OCI-LY1 (cell line): Measurements from ENCODE around the gene COQ5.
A peak's percentile ranks its signal among the peaks of the same experiment; 100 is the strongest.

Source experiments
- H2AFZ ChIP-seq: fragments of 200-600 bp; sonication (generic), shearing (Covaris generic); 2 replicates; pipeline ENCODE4 v1.6.0; 2014; ENCODE audit warnings: antibody characterized with exemption, mild to moderate bottlenecking, low read length
- H3F3A ChIP-seq: fragments of 200-600 bp; sonication (generic), shearing (Covaris generic); 2 replicates; pipeline ENCODE4 v1.6.0; 2014; ENCODE audit warnings: mild to moderate bottlenecking, antibody characterized with exemption, low read length, moderate library complexity; ENCODE audit not compliant: insufficient read depth
- H3K27ac ChIP-seq: fragments of 200-600 bp; sonication (generic); 2 replicates; pipeline ENCODE4 v1.5.1; 2014; ENCODE audit warnings: low read length, mixed run types, mild to moderate bottlenecking, low read depth; ENCODE audit not compliant: poor library complexity, severe bottlenecking
- H3K27me3 ChIP-seq: fragments of 200-600 bp; sonication (generic); 2 replicates; pipeline ENCODE4 v1.6.0; 2014; ENCODE audit warnings: antibody characterized with exemption, mild to moderate bottlenecking, low read length, moderate library complexity; ENCODE audit not compliant: insufficient read depth
- H3K36me3 ChIP-seq: fragments of 200-600 bp; sonication (generic); 2 replicates; pipeline ENCODE4 v1.6.1; 2014; ENCODE audit warnings: mild to moderate bottlenecking, antibody characterized with exemption, low read length, moderate library complexity, mixed read lengths; ENCODE audit not compliant: insufficient read depth
- H3K4me1 ChIP-seq: fragments of 200-600 bp; sonication (generic); 2 replicates; pipeline ENCODE4 v1.5.1; 2014; ENCODE audit warnings: mild to moderate bottlenecking, low read length, moderate library complexity; ENCODE audit not compliant: insufficient read depth, severe bottlenecking
- H3K4me2 ChIP-seq: fragments of 200-600 bp; sonication (generic), shearing (Covaris generic); 2 replicates; pipeline ENCODE4 v1.6.1; 2014; ENCODE audit warnings: low read length
- H3K4me3 ChIP-seq: fragments of 200-600 bp; sonication (generic); 2 replicates; pipeline ENCODE4 v1.5.1; 2014; ENCODE audit warnings: low read length, low read depth, mild to moderate bottlenecking, mixed read lengths; ENCODE audit not compliant: poor library complexity, severe bottlenecking
- H3K79me2 ChIP-seq: fragments of 200-600 bp; shearing (Covaris generic); 2 replicates; pipeline ENCODE4 v1.6.1; 2016; ENCODE audit warnings: mixed run types, low read length, mixed read lengths; ENCODE audit not compliant: insufficient read depth
- H3K9ac ChIP-seq: fragments of 200-600 bp; sonication (generic), shearing (Covaris generic); 2 replicates; pipeline ENCODE4 v1.6.1; 2014; ENCODE audit warnings: mild to moderate bottlenecking, low read length, mixed read lengths
- H3K9me2 ChIP-seq: fragments of 200-600 bp; sonication (generic), shearing (Covaris generic); 2 replicates; pipeline ENCODE4 v1.6.1; 2014; ENCODE audit warnings: low read depth, mild to moderate bottlenecking, low read length, mixed read lengths
- H3K9me3 ChIP-seq: fragments of 200-600 bp; shearing (Covaris generic); 2 replicates; pipeline ENCODE4 v1.6.1; 2014; ENCODE audit warnings: low read length, mixed read lengths
- H4K20me1 ChIP-seq: fragments of 200-600 bp; sonication (generic), shearing (Covaris generic); 2 replicates; pipeline ENCODE4 v1.6.0; 2016; ENCODE audit warnings: mild to moderate bottlenecking, low read length; ENCODE audit not compliant: insufficient read depth
- EZH2 ChIP-seq: fragments of 200-600 bp; sonication (generic), shearing (Covaris generic); IDR thresholded peaks from 2 replicates; pipeline ENCODE4 v1.8.0; 2017; ENCODE audit warnings: borderline replicate concordance, mixed run types, mild to moderate bottlenecking, antibody characterized with exemption, low read length, moderate library complexity, mixed read lengths
- TF ChIP-seq, protein P1 (sequence below): fragments of 200-600 bp; sonication (generic), shearing (Covaris generic); IDR thresholded peaks from 2 replicates; pipeline ENCODE4 v1.5.1; 2017; ENCODE audit warnings: mild to moderate bottlenecking, antibody characterized with exemption, low read length, moderate library complexity, mixed read lengths

COQ5 gene

DNA sequence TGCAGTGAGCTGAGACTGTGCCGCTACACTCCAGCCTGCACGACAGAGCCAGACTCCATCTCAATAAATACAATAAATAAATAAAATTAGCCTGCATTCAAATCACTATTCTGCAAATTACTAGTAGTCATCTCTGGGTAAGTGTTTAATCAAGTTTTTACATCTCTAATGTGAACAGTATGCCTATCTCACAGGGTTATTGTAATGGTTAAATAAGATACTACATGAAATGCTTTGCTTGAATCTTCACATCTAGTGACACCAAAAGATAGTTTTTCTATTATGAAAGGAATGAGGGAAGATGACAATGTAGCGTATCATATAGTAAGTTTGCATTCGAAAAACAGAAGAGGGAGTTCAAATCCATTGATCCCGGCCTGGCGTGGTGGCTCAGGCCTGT lies 61.5 kb downstream of the COQ5 start:
- Histone ChIP-seq H3K27ac (no peak overlapping the region), H3K9me3 (no peaks in the 10 kb centered on the region), H3K4me3 (peak overlapping the region; percentile 98), H3K9ac (no peak overlapping the region; the same call in 1 of the 2 replicates), H3K4me1 (peaks cover 47% of the 10 kb centered on the region), H4K20me1 (0 out of 2 replicates have a peak, but pooled peaks cover 3% of the 10 kb centered on the region), H3K4me2 (peak overlapping the region; percentile 76; the same call in 1 of the 2 replicates), H3F3A (no peaks in the 10 kb centered on the region), H3K36me3 (peaks cover 54% of the 10 kb centered on the region), H2AFZ (no peak overlapping the region), H3K9me2 (no peaks in the 10 kb centered on the region), H3K27me3 (no peaks in the 10 kb centered on the region), H3K79me2 (peaks cover 42% of the 10 kb centered on the region)
- TF ChIP-seq, protein P1, sequence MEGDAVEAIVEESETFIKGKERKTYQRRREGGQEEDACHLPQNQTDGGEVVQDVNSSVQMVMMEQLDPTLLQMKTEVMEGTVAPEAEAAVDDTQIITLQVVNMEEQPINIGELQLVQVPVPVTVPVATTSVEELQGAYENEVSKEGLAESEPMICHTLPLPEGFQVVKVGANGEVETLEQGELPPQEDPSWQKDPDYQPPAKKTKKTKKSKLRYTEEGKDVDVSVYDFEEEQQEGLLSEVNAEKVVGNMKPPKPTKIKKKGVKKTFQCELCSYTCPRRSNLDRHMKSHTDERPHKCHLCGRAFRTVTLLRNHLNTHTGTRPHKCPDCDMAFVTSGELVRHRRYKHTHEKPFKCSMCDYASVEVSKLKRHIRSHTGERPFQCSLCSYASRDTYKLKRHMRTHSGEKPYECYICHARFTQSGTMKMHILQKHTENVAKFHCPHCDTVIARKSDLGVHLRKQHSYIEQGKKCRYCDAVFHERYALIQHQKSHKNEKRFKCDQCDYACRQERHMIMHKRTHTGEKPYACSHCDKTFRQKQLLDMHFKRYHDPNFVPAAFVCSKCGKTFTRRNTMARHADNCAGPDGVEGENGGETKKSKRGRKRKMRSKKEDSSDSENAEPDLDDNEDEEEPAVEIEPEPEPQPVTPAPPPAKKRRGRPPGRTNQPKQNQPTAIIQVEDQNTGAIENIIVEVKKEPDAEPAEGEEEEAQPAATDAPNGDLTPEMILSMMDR = no peak
- no peak for TF ChIP-seq EZH2

DNA sequence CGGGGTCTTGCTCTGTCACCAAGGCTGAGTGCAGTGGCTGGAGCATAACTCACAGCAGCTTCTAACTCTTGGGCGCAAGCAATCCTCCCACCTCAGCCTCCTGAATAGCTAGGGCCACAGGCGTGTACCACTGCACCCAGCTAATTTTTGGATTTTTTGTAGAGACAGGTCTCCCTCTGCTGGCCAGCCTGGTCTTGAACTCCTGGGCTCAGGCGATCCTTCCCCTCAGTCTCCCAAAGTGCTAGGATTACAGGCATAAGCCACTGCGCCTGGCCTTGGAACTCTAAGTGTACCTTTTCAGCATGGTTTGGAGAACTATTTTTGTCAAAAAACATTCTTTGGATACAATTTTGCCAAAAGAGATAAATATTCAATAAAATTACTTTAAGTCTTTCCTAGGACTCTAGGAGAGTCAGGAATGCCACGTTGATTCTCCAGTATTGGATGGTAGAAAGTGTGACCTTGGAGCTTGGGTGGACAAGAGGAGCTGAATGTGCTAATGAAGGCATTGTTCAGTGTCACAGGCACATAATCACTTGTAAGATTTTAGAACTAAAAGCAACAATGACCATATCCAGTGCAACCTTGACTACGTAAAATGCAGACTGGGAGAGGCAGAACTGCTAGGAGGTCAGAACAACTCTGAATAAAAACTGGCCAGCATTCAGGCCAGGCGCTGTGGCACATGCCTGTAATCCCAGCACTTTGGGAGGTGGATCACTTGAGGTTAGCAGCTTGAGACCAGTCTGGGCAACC lies 62.2 kb downstream of the COQ5 start:
- H3K27ac ChIP-seq = no peak overlapping the region
- no peaks in the 10 kb centered on the region for H3F3A ChIP-seq
- TF ChIP-seq EZH2 = no peak
- TF ChIP-seq, protein P1 = peak; percentile 55
- H3K9ac ChIP-seq = no peak overlapping the region
- peaks cover 61% of the 10 kb centered on the region for H3K36me3 ChIP-seq
- H3K9me2 ChIP-seq = no peaks in the 10 kb centered on the region
- H4K20me1 ChIP-seq = 0 out of 2 replicates have a peak, but pooled peaks cover 3% of the 10 kb centered on the region
- H3K4me2 ChIP-seq = peak overlapping the region; percentile 14; the same call in 1 of the 2 replicates
- peaks cover 40% of the 10 kb centered on the region for H3K4me1 ChIP-seq
- no peak overlapping the region for H2AFZ ChIP-seq
- H3K27me3 ChIP-seq = no peaks in the 10 kb centered on the region
- H3K9me3 ChIP-seq = no peaks in the 10 kb centered on the region
- peaks cover 42% of the 10 kb centered on the region for H3K79me2 ChIP-seq
- no peak overlapping the region for H3K4me3 ChIP-seq

DNA sequence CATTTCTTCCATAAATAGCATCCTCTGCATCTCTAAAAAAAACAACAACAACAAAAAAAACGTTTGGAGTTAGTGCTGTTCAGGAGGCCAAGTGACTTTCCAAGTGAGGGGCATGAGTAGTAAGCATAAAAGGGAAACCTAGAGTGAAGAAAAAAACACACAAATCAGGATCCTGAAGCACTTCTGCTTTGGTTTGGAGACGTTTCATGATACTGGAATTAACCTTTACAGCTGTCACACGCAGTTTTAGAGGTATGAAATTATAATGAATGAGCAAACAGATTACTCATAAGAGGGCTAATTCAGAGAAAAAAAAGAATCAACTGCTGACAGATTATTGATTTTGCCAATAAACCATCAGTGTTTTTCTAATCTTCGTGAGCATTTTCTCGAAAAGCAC lies 63.2 kb downstream of the COQ5 start:
- Histone ChIP-seq H3K27me3 (no peaks in the 10 kb centered on the region), H3F3A (no peaks in the 10 kb centered on the region), H3K9me3 (no peaks in the 10 kb centered on the region), H4K20me1 (0 out of 2 replicates have a peak, but pooled peaks cover 3% of the 10 kb centered on the region), H3K4me3 (no peak overlapping the region), H3K79me2 (peaks cover 42% of the 10 kb centered on the region), H3K36me3 (peaks cover 70% of the 10 kb centered on the region), H3K27ac (no peak overlapping the region), H2AFZ (no peak overlapping the region), H3K9me2 (no peaks in the 10 kb centered on the region), H3K4me2 (no peak overlapping the region; the same call in 1 of the 2 replicates), H3K4me1 (peaks cover 30% of the 10 kb centered on the region), H3K9ac (no peak overlapping the region)
- TF ChIP-seq, protein P1 = no peak
- no peak for TF ChIP-seq EZH2
